ENCODE measurements around the gene ARHGAP18. TPM values are rescaled to one million over a fixed set of nuclear protein-coding genes. Genes with fewer than 3 reads are reported as not detected.

The ARHGAP18 gene
- total RNA-seq, 1 donor from 2014 or later, result 7.9 TPM

DNA sequence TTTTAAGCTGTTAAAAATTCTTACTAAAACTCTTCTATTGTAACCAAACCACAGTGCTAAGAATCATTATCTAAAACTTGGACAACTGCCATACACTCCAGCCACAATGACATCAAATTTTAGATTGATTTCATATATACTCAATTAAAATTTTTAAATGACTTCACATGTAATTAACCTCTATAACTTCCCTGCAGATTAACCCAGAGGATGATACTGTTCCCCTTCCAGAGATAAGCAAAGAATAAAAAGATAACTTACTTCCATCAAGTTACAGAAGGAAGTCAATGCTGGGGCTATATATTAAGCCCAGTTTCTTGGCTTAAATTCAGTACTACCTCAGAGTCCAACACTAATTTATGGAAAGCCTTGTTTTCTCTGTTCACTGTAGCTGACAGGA lies 71.3 kb downstream of the ARHGAP18 start:
- CTCF ChIA-PET, result no interaction called here
- intact Hi-C loops (cut with micrococcal nuclease), result no loop called here
- TF ChIP-seq, protein P1, sequence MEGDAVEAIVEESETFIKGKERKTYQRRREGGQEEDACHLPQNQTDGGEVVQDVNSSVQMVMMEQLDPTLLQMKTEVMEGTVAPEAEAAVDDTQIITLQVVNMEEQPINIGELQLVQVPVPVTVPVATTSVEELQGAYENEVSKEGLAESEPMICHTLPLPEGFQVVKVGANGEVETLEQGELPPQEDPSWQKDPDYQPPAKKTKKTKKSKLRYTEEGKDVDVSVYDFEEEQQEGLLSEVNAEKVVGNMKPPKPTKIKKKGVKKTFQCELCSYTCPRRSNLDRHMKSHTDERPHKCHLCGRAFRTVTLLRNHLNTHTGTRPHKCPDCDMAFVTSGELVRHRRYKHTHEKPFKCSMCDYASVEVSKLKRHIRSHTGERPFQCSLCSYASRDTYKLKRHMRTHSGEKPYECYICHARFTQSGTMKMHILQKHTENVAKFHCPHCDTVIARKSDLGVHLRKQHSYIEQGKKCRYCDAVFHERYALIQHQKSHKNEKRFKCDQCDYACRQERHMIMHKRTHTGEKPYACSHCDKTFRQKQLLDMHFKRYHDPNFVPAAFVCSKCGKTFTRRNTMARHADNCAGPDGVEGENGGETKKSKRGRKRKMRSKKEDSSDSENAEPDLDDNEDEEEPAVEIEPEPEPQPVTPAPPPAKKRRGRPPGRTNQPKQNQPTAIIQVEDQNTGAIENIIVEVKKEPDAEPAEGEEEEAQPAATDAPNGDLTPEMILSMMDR (IDR thresholded peaks at IDR 0.05), result no peak
- Mint-ChIP-seq H3K9me3 (no peaks in the 10 kb centered on the region), H3K4me1 (no peaks in the 10 kb centered on the region), H3K36me3 (ENCODE audit: low read depth) (peaks cover 16% of the 10 kb centered on the region), H3K4me3 (no peak overlapping the region), H3K27ac (no peak overlapping the region), H3K27me3 (no peaks in the 10 kb centered on the region)
- POLR2A ChIA-PET, result no interaction called here
- no peak for ATAC-seq (ENCODE audit: low read depth)
- DNase-seq, result no peak

DNA sequence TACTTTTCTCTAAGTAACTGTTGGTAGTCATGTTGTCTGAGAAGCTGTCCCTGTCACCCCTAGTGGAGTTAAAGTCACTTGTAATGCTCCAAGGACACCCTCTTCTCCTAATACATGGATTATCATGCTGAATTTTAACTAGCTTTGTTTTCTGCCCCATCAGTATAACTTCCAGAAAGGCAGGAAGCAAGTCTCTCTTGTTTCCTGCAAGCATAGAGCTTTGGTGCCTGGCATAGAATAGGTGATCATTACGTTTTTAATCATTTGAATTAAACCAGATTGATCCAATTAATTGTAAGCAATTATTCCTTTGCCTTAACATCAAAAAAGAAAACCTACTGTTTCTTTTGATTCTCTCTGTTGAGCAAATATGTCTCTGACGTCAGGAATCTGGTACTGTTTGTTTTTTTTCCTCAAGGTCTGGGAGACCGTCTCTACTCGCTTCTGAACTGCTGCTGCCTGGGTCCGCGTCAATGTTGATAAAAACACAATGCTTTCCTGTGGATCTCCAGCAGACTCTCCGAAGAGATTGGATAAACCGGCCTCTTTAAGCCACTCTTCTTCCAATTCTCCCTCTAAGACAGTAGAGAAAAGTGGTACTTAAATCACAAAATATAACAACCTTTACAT lies 71.8 kb downstream of the ARHGAP18 start:
- no peaks in the 10 kb centered on the region for H3K27me3 Mint-ChIP-seq
- no peaks in the 10 kb centered on the region for H3K9me3 Mint-ChIP-seq
- H3K4me3 Mint-ChIP-seq, result no peak overlapping the region
- CTCF ChIA-PET, result interaction anchor here (0.5 kb wide), 1 partner anchor 41 kb away, joined by 3 read pairs; no protein-coding TSS in a partner anchor
- TF ChIP-seq, protein P1 (IDR thresholded peaks at IDR 0.05), result no peak
- intact Hi-C loops (cut with micrococcal nuclease), result no loop called here
- POLR2A ChIA-PET, result no interaction called here
- peaks cover 16% of the 10 kb centered on the region for H3K36me3 Mint-ChIP-seq (ENCODE audit: low read depth)
- no peak for ATAC-seq (ENCODE audit: low read depth)
- DNase-seq, result no peak
- no peaks in the 10 kb centered on the region for H3K4me1 Mint-ChIP-seq
- H3K27ac Mint-ChIP-seq, result no peak overlapping the region

- ATAC-seq (ENCODE audit: low read depth) (no peak), DNase-seq (no peak)
- Mint-ChIP-seq H3K27me3 (no peaks in the 10 kb centered on the region), H3K36me3 (ENCODE audit: low read depth) (peaks cover 16% of the 10 kb centered on the region), H3K4me3 (no peak overlapping the region), H3K4me1 (no peaks in the 10 kb centered on the region), H3K9me3 (no peaks in the 10 kb centered on the region), H3K27ac (no peak overlapping the region)
- CTCF ChIA-PET, result interaction anchor here (0.5 kb wide), 1 partner anchor 40 kb away, joined by 3 read pairs; no protein-coding TSS in a partner anchor
- intact Hi-C loops (cut with micrococcal nuclease), result no loop called here
- TF ChIP-seq, protein P1 (IDR thresholded peaks at IDR 0.05), result no peak
- POLR2A ChIA-PET, result no interaction called here
Observed at GRCh38 chr6:129637340-129638054, 72.5 kb downstream of the ARHGAP18 start.

GRCh38 chr6:129635396-129636130 lies 74.4 kb downstream of the ARHGAP18 start:
- H3K9me3 Mint-ChIP-seq, result no peaks in the 10 kb centered on the region
- ATAC-seq (ENCODE audit: low read depth), result no peak
- TF ChIP-seq, protein P1 (IDR thresholded peaks at IDR 0.05), result no peak
- CTCF ChIA-PET, result no interaction called here
- POLR2A ChIA-PET, result no interaction called here
- no peak overlapping the region for H3K27ac Mint-ChIP-seq
- peaks cover 16% of the 10 kb centered on the region for H3K36me3 Mint-ChIP-seq (ENCODE audit: low read depth)
- H3K27me3 Mint-ChIP-seq, result no peaks in the 10 kb centered on the region
- no peaks in the 10 kb centered on the region for H3K4me1 Mint-ChIP-seq
- no peak for DNase-seq
- H3K4me3 Mint-ChIP-seq, result no peak overlapping the region
- intact Hi-C loops (cut with micrococcal nuclease), result no loop called here
